Gastroesophageal sphincter (tissue), 3 donors: ENCODE data around the gene BSPRY.

Experiments
- CTCF ChIP-seq, 4 experiments: fragments of 200-600 bp in 2 of 4; fragments of 450-650 bp in 2 of 4; sonication (generic) in 1 of 4; IDR thresholded peaks; one replicate each; pipeline ENCODE4 v1.5.1; 2017 to 2019; ENCODE audit warnings: antibody characterized with exemption in 4 of 4, mild to moderate bottlenecking in 2 of 4, moderate library complexity in 2 of 4
- EP300 ChIP-seq: sonication (generic); formaldehyde crosslinking; IDR thresholded peaks from one replicate; pipeline ENCODE4 v1.6.1; 2017; ENCODE audit warnings: antibody characterized with exemption, mild to moderate bottlenecking
- POLR2A ChIP-seq, 2 donors: fragments of 450-650 bp; IDR thresholded peaks; one replicate each; pipeline ENCODE4 v1.6.1; 2017; ENCODE audit warnings: antibody characterized with exemption in 2 of 2, mild to moderate bottlenecking in 2 of 2, moderate library complexity in 1 of 2
- POLR2AphosphoS5 ChIP-seq: sonication (generic); formaldehyde crosslinking; IDR thresholded peaks from one replicate; pipeline ENCODE4 v1.6.1; 2017; ENCODE audit warnings: antibody characterized with exemption

GRCh38 chr9:113348437-113348836 lies 904 bp upstream of the BSPRY start:
- TF ChIP-seq CTCF (IDR thresholded peaks at IDR 0.05) = no peak
- no peak for TF ChIP-seq POLR2A (IDR thresholded peaks at IDR 0.05)
- TF ChIP-seq EP300 = no peak
- no peak for TF ChIP-seq POLR2AphosphoS5
